ENCODE measurements around the gene CCND3. TPM values are rescaled to one million over a fixed set of nuclear protein-coding genes. Genes with fewer than 3 reads are reported as not detected.

Gene CCND3
- total RNA-seq, 2 donors from 2014 or later, result 78.7 to 129 TPM

- Histone ChIP-seq H3K27ac (no peak overlapping the region), H3K4me3 (no peak overlapping the region), H3K36me3 (peaks cover 74% of the 10 kb centered on the region), H3K4me1 (no peaks in the 10 kb centered on the region), H3K9me3 (no peaks in the 10 kb centered on the region), H3K27me3 (no peaks in the 10 kb centered on the region)
- TF ChIP-seq, protein P1, sequence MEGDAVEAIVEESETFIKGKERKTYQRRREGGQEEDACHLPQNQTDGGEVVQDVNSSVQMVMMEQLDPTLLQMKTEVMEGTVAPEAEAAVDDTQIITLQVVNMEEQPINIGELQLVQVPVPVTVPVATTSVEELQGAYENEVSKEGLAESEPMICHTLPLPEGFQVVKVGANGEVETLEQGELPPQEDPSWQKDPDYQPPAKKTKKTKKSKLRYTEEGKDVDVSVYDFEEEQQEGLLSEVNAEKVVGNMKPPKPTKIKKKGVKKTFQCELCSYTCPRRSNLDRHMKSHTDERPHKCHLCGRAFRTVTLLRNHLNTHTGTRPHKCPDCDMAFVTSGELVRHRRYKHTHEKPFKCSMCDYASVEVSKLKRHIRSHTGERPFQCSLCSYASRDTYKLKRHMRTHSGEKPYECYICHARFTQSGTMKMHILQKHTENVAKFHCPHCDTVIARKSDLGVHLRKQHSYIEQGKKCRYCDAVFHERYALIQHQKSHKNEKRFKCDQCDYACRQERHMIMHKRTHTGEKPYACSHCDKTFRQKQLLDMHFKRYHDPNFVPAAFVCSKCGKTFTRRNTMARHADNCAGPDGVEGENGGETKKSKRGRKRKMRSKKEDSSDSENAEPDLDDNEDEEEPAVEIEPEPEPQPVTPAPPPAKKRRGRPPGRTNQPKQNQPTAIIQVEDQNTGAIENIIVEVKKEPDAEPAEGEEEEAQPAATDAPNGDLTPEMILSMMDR (IDR thresholded peaks at IDR 0.05), result no peak
- DNase-seq (ENCODE audit: low spot score), result no peak
These were observed 11.7 kb downstream of the CCND3 start for GRCh38 chr6:41929924-41930323.

DNA sequence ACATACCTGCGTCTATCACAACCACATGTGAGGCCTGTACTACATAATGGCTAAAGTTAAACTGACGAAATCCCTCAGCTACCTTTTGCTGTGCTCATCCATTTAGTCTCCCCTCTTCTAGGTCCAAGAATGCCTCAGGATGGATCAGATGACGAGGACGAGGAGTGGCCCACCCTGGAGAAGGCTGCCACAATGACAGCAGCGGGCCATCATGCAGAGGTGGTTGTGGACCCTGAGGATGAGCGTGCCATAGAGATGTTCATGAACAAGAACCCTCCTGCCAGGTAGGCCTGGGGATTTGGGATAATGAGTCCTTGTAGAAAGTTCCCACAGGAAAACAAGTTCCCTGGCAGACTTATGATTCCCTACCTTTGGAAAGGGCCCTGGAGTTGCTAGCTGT lies 14.4 kb downstream of the CCND3 start:
- Histone ChIP-seq H3K9me3 (no peaks in the 10 kb centered on the region), H3K27ac (no peak overlapping the region), H3K4me1 (peaks cover 0 to 12% of the 10 kb centered on the region in 2 donors), H3K27me3 (no peaks in the 10 kb centered on the region), H3K4me3 (no peak overlapping the region), H3K36me3 (peaks cover 50% of the 10 kb centered on the region)
- no peak for DNase-seq (ENCODE audit: low spot score)
- TF ChIP-seq, protein P1 (IDR thresholded peaks at IDR 0.05), result no peak

DNA sequence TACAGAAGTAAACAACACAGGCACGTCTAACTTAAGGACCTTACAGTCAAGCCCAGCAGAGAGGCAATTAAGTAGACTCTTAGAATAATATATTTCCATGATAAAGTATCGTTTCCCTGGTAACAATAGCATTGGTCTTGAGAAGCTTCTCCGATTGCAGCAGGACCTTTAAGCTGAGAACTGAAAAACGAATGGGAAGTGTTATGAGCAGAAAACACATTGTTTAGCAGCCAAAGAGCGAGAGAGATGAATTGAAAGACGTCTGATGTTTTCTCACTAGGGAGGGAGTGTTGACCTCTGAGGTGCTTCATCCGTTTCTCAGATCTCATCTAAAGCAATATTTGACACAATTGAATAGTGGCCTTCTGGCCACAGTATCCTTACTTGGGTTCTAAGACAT lies 19.5 kb downstream of the CCND3 start:
- H3K36me3 ChIP-seq, result peaks cover under 1% of the 10 kb centered on the region
- H3K27me3 ChIP-seq, result no peaks in the 10 kb centered on the region
- peaks cover 0 to 42% of the 10 kb centered on the region in 2 donors for H3K4me1 ChIP-seq
- DNase-seq (ENCODE audit: low spot score), result no peak
- TF ChIP-seq, protein P1 (IDR thresholded peaks at IDR 0.05), result no peak
- H3K27ac ChIP-seq, result no peak overlapping the region
- H3K9me3 ChIP-seq, result no peaks in the 10 kb centered on the region
- peak overlapping the region; percentile 69 to 86 for H3K4me3 ChIP-seq

DNA sequence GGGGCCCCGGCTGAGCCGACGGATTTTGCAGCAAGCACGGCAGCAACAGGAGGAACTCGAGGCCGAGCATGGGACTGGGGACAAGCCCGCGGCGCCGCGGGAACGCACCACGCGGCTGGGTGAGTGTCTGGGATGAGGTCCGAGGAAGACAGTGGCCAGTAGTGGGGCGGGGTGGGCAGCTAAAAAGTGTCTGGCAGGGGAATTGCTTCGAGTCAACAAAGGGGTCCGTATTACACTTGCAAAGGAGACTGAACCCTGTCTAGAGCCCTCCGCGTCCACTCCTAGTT lies 20.0 kb downstream of the CCND3 start:
- no peaks in the 10 kb centered on the region for H3K27me3 ChIP-seq
- H3K4me3 ChIP-seq, result peak overlapping the region; percentile 69 to 86
- no peaks in the 10 kb centered on the region for H3K9me3 ChIP-seq
- peak overlapping the region; percentile 97 to 98 for H3K27ac ChIP-seq
- no peaks in the 10 kb centered on the region for H3K36me3 ChIP-seq
- H3K4me1 ChIP-seq, result peaks cover 0 to 42% of the 10 kb centered on the region in 2 donors
- TF ChIP-seq, protein P1 (IDR thresholded peaks at IDR 0.05), result no peak
- DNase-seq (ENCODE audit: low spot score), result no peak

- H3K4me1 ChIP-seq, result peaks cover 0 to 42% of the 10 kb centered on the region in 2 donors
- peak within 1 kb of the TSS; percentile 97 to 98 for H3K27ac ChIP-seq
- H3K9me3 ChIP-seq, result no peaks in the 10 kb centered on the region
- peak within 1 kb of the TSS; percentile 69 to 86 for H3K4me3 ChIP-seq
- TF ChIP-seq, protein P1 (IDR thresholded peaks at IDR 0.05), result peak; percentile 93 to 99
- H3K36me3 ChIP-seq, result peaks cover 2% of the 10 kb centered on the region
- H3K27me3 ChIP-seq, result no peaks in the 10 kb centered on the region
- DNase-seq (ENCODE audit: low spot score), result peak; percentile 93
These were observed 20.5 kb downstream of the CCND3 start, which contains the start of the genes BYSL and MED20 for GRCh38 chr6:41920921-41921711. BYSL (plus strand) TSS chr6:41921499; CDS start chr6:41921563, 64 bp downstream. MED20 (minus strand) TSS chr6:41921139; CDS start chr6:41921018, 121 bp downstream.
